Esophagus muscularis mucosa (tissue), 3 donors: Measurements from ENCODE around the gene COL12A1.

ENCODE experiments used
- CTCF ChIP-seq, 3 experiments: fragments of 200-600 bp in 2 of 3; fragments of 450-650 bp in 1 of 3; sonication (generic) in 2 of 3; IDR thresholded peaks; one replicate each; pipeline ENCODE4 v1.5.1; 2017 to 2019; ENCODE audit warnings: antibody characterized with exemption in 3 of 3, mild to moderate bottlenecking in 2 of 3, moderate library complexity in 1 of 3
- POLR2AphosphoS5 ChIP-seq, 2 donors: sonication (generic); formaldehyde crosslinking; IDR thresholded peaks; one replicate each; pipeline ENCODE4 v1.6.1; 2017; ENCODE audit warnings: antibody characterized with exemption in 2 of 2

- no peak for TF ChIP-seq CTCF (IDR thresholded peaks at IDR 0.05)
- no peak for TF ChIP-seq POLR2AphosphoS5 (IDR thresholded peaks at IDR 0.05)
These were observed 96.1 kb downstream of the COL12A1 start for GRCh38 chr6:75109765-75110164.
